HepG2 (cell line): Measurements from ENCODE around the gene CAPG. TPM values are rescaled to one million over a fixed set of nuclear protein-coding genes. Genes with fewer than 3 reads are reported as not detected.
A peak's percentile ranks its signal among the peaks of the same experiment; 100 is the strongest.

Experiments
- CEBPZ ChIP-seq: IDR thresholded peaks from 2 replicates; pipeline ENCODE4 v1.6.1; 2012; ENCODE audit warnings: low read length, improper control_type of control experiment
- CREB1 ChIP-seq, 2 experiments: fragments of 450-650 bp in 1 of 2; IDR thresholded peaks; 2 replicates each; pipeline ENCODE4 v1.6.1; 2016 to 2017; ENCODE audit warnings: control low read depth in 1 of 2, mild to moderate bottlenecking in 1 of 2, missing compliant biosample characterization in 1 of 2, missing genetic modification characterization in 1 of 2
- HES4 ChIP-seq: sonication (generic); formaldehyde crosslinking; IDR thresholded peaks from 2 replicates; pipeline ENCODE4 v1.9.0; 2021; ENCODE audit warnings: mild to moderate bottlenecking, missing genetic modification reagents, borderline replicate concordance
- HNF1A ChIP-seq, 2 experiments: sonication (generic) in 1 of 2; formaldehyde crosslinking in 1 of 2; IDR thresholded peaks; 2 replicates each; pipeline versions ENCODE4 v1.4.0 to v1.6.1; 2016 to 2020; ENCODE audit warnings: borderline replicate concordance in 1 of 2, low read depth in 1 of 2, mild to moderate bottlenecking in 1 of 2, missing genetic modification reagents in 1 of 2
- HOXD1 ChIP-seq: sonication (generic); formaldehyde crosslinking; IDR thresholded peaks from 2 replicates; pipeline ENCODE4 v1.5.0; 2020; ENCODE audit warnings: missing genetic modification reagents
- KAT8 ChIP-seq: IDR thresholded peaks from 2 replicates; pipeline ENCODE4 v1.6.1; 2016; ENCODE audit warnings: missing genetic modification reagents, missing compliant biosample characterization
- MTA3 ChIP-seq: sonication (generic); formaldehyde crosslinking; IDR thresholded peaks from 2 replicates; pipeline ENCODE4 v1.4.0; 2020; ENCODE audit warnings: missing genetic modification reagents
- MXI1 ChIP-seq: IDR thresholded peaks from 3 replicates; pipeline ENCODE4 v1.6.1; 2012; ENCODE audit warnings: low read depth, low read length, inconsistent platforms, borderline replicate concordance
- NFKBIZ ChIP-seq: IDR thresholded peaks from 2 replicates; pipeline ENCODE4 v1.6.1; 2018; ENCODE audit warnings: missing genetic modification reagents, missing compliant biosample characterization
- PAWR ChIP-seq: sonication (generic); formaldehyde crosslinking; IDR thresholded peaks from 2 replicates; pipeline ENCODE4 v1.4.0; 2020; ENCODE audit warnings: missing genetic modification reagents, mild to moderate bottlenecking, borderline replicate concordance
- RFXANK ChIP-seq: IDR thresholded peaks from 2 replicates; pipeline ENCODE4 v1.6.1; 2016
- SIX1 ChIP-seq: sonication (generic); formaldehyde crosslinking; IDR thresholded peaks from 2 replicates; pipeline ENCODE4 v1.4.0; 2020; ENCODE audit warnings: missing genetic modification reagents, borderline replicate concordance
- ZBTB1 ChIP-seq: sonication (generic); formaldehyde crosslinking; IDR thresholded peaks from 2 replicates; pipeline ENCODE4 v1.4.0; 2020; ENCODE audit warnings: missing genetic modification reagents, borderline replicate concordance
- ZBTB25 ChIP-seq: IDR thresholded peaks from 2 replicates; pipeline ENCODE4 v1.6.1; 2018; ENCODE audit warnings: missing genetic modification reagents
- ZC3H4 ChIP-seq: sonication (generic); formaldehyde crosslinking; IDR thresholded peaks from 2 replicates; pipeline ENCODE4 v1.4.0; 2020; ENCODE audit warnings: missing genetic modification reagents, borderline replicate concordance
- ZFAT ChIP-seq: sonication (generic); formaldehyde crosslinking; conservative IDR thresholded peaks from 2 replicates; pipeline ENCODE4 v1.8.1; 2023; ENCODE audit warnings: missing genetic modification reagents, inconsistent platforms
- ZNF570 ChIP-seq: sonication (generic); formaldehyde crosslinking; IDR thresholded peaks from 2 replicates; pipeline ENCODE4 v1.4.0; 2020; ENCODE audit warnings: mild to moderate bottlenecking, missing genetic modification reagents, borderline replicate concordance
- ZNF598 ChIP-seq: sonication (generic); formaldehyde crosslinking; IDR thresholded peaks from 2 replicates; pipeline ENCODE4 v1.5.1; 2020; ENCODE audit warnings: mild to moderate bottlenecking, missing genetic modification reagents, borderline replicate concordance
- ZNF781 ChIP-seq: sonication (generic); formaldehyde crosslinking; IDR thresholded peaks from 2 replicates; pipeline ENCODE4 v1.5.1; 2020; ENCODE audit warnings: borderline replicate concordance, mild to moderate bottlenecking, missing genetic modification reagents; ENCODE audit errors: not compliant biosample characterization
- polyA plus RNA-seq, 8 experiments: library from polyadenylated mRNA; depleted of rRNA in 3 of 8; stranded (reverse) in 7 of 8; unstranded in 1 of 8; fragments of >200 nt; fragmentation: Illumina TruSeq in 4 of 8; extraction: Trizol in 4 of 8; gene quantifications; 2 replicates each; pipeline versions ENCODE4 v1.2.1 to v1.2.3, GENCODE V29; 2011 to 2016; ENCODE audit warnings: low read depth in 4 of 8, missing spikeins in 1 of 8, mixed read lengths in 1 of 8; ENCODE audit not compliant: insufficient read depth in 1 of 8
- total RNA-seq, 5 experiments: library from RNA; depleted of rRNA; stranded (reverse); fragments of >200 nt; fragmentation: Illumina TruSeq; extraction: Trizol; gene quantifications; 2 replicates each; pipeline ENCODE4 v1.2.3, GENCODE V29; 2016; ENCODE audit warnings: low read depth in 1 of 5

The CAPG gene
- total and polyA plus RNA-seq, 2 of the 13 experiments (the other 11 are each of a cell fraction or from before 2014, with no cell fraction given), result 12.7 to 18.2 TPM

DNA sequence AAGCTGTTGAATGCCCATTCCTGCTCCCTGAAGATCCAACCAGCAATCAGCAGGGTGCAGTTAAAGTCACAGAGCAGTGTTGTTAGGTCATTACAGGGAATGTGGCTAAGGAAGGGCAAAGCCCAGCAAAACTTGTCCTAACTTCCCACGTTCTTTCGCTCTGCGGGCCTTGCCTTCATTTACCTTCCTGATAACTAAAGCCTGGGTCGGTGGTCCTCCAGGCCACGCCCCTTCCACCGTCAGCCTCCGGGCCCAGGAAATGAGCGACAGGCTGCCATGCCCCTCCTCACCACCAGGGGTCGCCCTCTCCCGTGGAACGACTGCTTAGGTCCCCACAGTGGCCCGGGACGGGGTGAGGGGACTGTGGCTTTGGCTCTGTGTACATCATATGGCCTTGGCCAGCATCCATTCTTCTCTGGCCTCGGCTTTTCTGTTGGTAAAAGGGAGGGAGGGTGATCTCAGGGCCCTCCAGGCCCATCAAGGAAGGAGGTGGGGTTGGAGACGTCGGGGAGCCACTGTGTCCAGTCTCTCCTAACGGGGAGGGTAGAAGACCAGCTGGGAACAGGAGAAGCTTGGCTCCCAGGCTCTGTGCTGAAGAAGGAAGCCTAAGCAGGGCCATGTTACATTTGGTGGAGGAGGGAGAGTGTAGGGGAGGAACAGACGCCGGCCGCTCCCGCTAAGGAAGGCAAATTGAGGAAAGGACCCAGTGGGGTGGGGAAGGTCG, 10.5 kb upstream of the CAPG start (continued):
- no peak for TF ChIP-seq ZNF570 (CRISPR knock-in tag)
- TF ChIP-seq KAT8 (CRISPR knock-in tag), result no peak
- 0 out of 2 replicates have a peak, but pooled peaks have one; percentile 66 for TF ChIP-seq RFXANK (CRISPR knock-in tag)
- TF ChIP-seq ZNF598 (CRISPR knock-in tag), result 0 out of 2 replicates have a peak, but pooled peaks have one; percentile 5
- TF ChIP-seq NFKBIZ (CRISPR knock-in tag), result peak; percentile 72; the same call in 1 of the 2 replicates
- TF ChIP-seq ZBTB25 (CRISPR knock-in tag), result peak; percentile 88
- no peak; the same call in 1 of the 2 replicates for TF ChIP-seq PAWR (CRISPR knock-in tag)
- TF ChIP-seq CREB1 (IDR thresholded peaks at IDR 0.05), result no peak
- TF ChIP-seq CREB1 (CRISPR knock-in tag; IDR thresholded peaks at IDR 0.05), result no peak
- TF ChIP-seq HNF1A (IDR thresholded peaks at IDR 0.05; ENCODE audit: low read depth), result no peak; the same call in 1 of the 2 replicates
- no peak for TF ChIP-seq HNF1A (CRISPR knock-in tag; IDR thresholded peaks at IDR 0.05; ENCODE audit: borderline replicate concordance)
- peak; percentile 15; the same call in 1 of the 2 replicates for TF ChIP-seq SIX1
- TF ChIP-seq MTA3 (CRISPR knock-in tag), result no peak
- no peak for TF ChIP-seq ZFAT
- peak; percentile 64; the same call in 1 of the 2 replicates for TF ChIP-seq ZC3H4 (CRISPR knock-in tag)
- no peak for TF ChIP-seq ZBTB1 (CRISPR knock-in tag)
- no peak for TF ChIP-seq ZNF781 (CRISPR knock-in tag)
- TF ChIP-seq MXI1, result peak; percentile 84; the same call in 1 of the 3 replicates
- TF ChIP-seq HES4 (CRISPR knock-in tag), result peak; percentile 7; the same call in 1 of the 2 replicates
- TF ChIP-seq HOXD1, result no peak
- TF ChIP-seq CEBPZ, result no peak
